B cell (primary cell): ENCODE measurements around the gene MTF1. TPM values are rescaled to one million over a fixed set of nuclear protein-coding genes. Genes with fewer than 3 reads are reported as not detected.

Experiments
- ATAC-seq: fragments of 200-7000 bp; cut with Tn5 transposase; one replicate; pipeline ENCODE4 v1.10.0; 2021; ENCODE audit warnings: low read depth, mild to moderate bottlenecking, moderate number of reproducible peaks, moderate library complexity
- CTCF ChIA-PET: fragments of 350-600 bp; sonication (Branson Sonifier 250); formaldehyde crosslinking; loops from one replicate; lab custom pipeline; 2021; ENCODE audit warnings: antibody characterized with exemption, inconsistent platforms; lab: Charles Lee
- POLR2A ChIA-PET: fragments of 350-600 bp; sonication (Branson Sonifier 250); formaldehyde crosslinking; loops from one replicate; lab custom pipeline; 2021; ENCODE audit warnings: antibody characterized with exemption; lab: Charles Lee
- DNase-seq: peaks from one replicate; pipeline ENCODE4 v3.0.0; 2013
- H2AFZ ChIP-seq: 2 replicates; pipeline ENCODE4 v1.6.1; 2012; ENCODE audit warnings: mild to moderate bottlenecking, low read depth, low read length; ENCODE audit not compliant: insufficient read depth, poor library complexity, severe bottlenecking
- H3K27ac ChIP-seq, 2 donors: 1 replicate in 1 of 2; 2 replicates in 1 of 2; pipeline ENCODE4 v1.5.1; 2012 to 2013; ENCODE audit warnings: low read length in 2 of 2, mild to moderate bottlenecking in 2 of 2, moderate library complexity in 1 of 2
- H3K27me3 ChIP-seq, 4 experiments: fragments of 200-600 bp in 1 of 4; sonication (generic) in 1 of 4; replicated peaks in 1 of 4; 1 replicate in 2 of 4; 2 replicates in 2 of 4; pipeline versions ENCODE4 v1.6.1 to v1.7.0; 2013 to 2016; ENCODE audit warnings: low read length in 3 of 4, mild to moderate bottlenecking in 2 of 4, mixed read lengths in 1 of 4, moderate library complexity in 1 of 4; ENCODE audit not compliant: insufficient read depth in 4 of 4, control insufficient read depth in 3 of 4; ENCODE audit errors: control extremely low read depth in 1 of 4
- H3K36me3 ChIP-seq, 2 experiments: replicated peaks in 1 of 2; 1 replicate in 1 of 2; 2 replicates in 1 of 2; pipeline versions ENCODE4 v1.6.1 to v1.7.1; 2013; ENCODE audit warnings: low read length in 1 of 2; ENCODE audit not compliant: insufficient read depth in 2 of 2, control insufficient read depth in 1 of 2; ENCODE audit errors: control extremely low read depth in 1 of 2, extremely low read depth in 1 of 2
- H3K4me1 ChIP-seq, 2 donors: fragments of 200-600 bp in 1 of 2; sonication (generic) in 1 of 2; 1 replicate in 1 of 2; 2 replicates in 1 of 2; pipeline versions ENCODE4 v1.5.1 to v1.6.1; 2013 to 2017; ENCODE audit warnings: low read length in 2 of 2; ENCODE audit not compliant: control insufficient read depth in 2 of 2, insufficient read depth in 2 of 2
- H3K4me2 ChIP-seq: replicated peaks from 2 replicates; pipeline ENCODE3; 2012; ENCODE audit warnings: mild to moderate bottlenecking, low read depth, low read length; ENCODE audit not compliant: poor library complexity, severe bottlenecking
- H3K4me3 ChIP-seq, 5 experiments: fragments of 200-600 bp in 1 of 5; sonication (generic) in 1 of 5; 1 replicate in 3 of 5; 2 replicates in 2 of 5; pipeline versions ENCODE4 v1.5.1 to v1.7.0; 2011 to 2016; ENCODE audit warnings: low read length in 4 of 5, mild to moderate bottlenecking in 4 of 5, low read depth in 2 of 5, control low read depth in 1 of 5, moderate library complexity in 1 of 5; ENCODE audit not compliant: insufficient read depth in 1 of 5; ENCODE audit errors: control extremely low read depth in 1 of 5, extremely low read depth in 1 of 5
- H3K79me2 ChIP-seq: fragments of 200-600 bp; sonication (generic); one replicate; pipeline ENCODE4 v1.6.0; 2016; ENCODE audit warnings: low read length; ENCODE audit not compliant: control insufficient read depth, insufficient read depth
- H3K9ac ChIP-seq: fragments of 200-600 bp; sonication (generic); 2 replicates; pipeline ENCODE4 v1.6.1; 2017; ENCODE audit warnings: mild to moderate bottlenecking, low read length, moderate library complexity
- H3K9me3 ChIP-seq, 3 donors: one replicate each; pipeline versions ENCODE4 v1.6.1 to v1.7.1; 2013; ENCODE audit warnings: low read length in 2 of 3; ENCODE audit not compliant: control insufficient read depth in 2 of 3, insufficient read depth in 1 of 3; ENCODE audit errors: control extremely low read depth in 1 of 3
- H4K20me1 ChIP-seq: 2 replicates; pipeline ENCODE4 v1.6.0; 2012; ENCODE audit warnings: mild to moderate bottlenecking, low read length; ENCODE audit not compliant: insufficient read depth, control insufficient read depth, poor library complexity, severe bottlenecking
- H3K27ac Mint-ChIP-seq: one replicate; pipeline ENCODE4 v1.8.0; 2021; ENCODE audit warnings: mixed read lengths
- H3K27me3 Mint-ChIP-seq: one replicate; pipeline ENCODE4 v1.8.0; 2021; ENCODE audit warnings: mixed read lengths
- H3K4me1 Mint-ChIP-seq: one replicate; pipeline ENCODE4 v1.8.0; 2021; ENCODE audit warnings: mixed read lengths
- H3K4me3 Mint-ChIP-seq: one replicate; pipeline ENCODE4 v1.8.0; 2021; ENCODE audit warnings: mixed read lengths
- H3K9me3 Mint-ChIP-seq: one replicate; pipeline ENCODE4 v1.8.0; 2022; ENCODE audit warnings: mixed read lengths; ENCODE audit not compliant: insufficient read depth
- EZH2 ChIP-seq: IDR thresholded peaks from 2 replicates; pipeline ENCODE4 v1.6.1; 2012; ENCODE audit warnings: borderline replicate concordance, low read depth, mild to moderate bottlenecking, moderate library complexity, low read length; ENCODE audit not compliant: insufficient read depth, poor library complexity, severe bottlenecking
- WGBS: methylation state at CpG from one replicate; pipeline ENCODE4 v1.1.5; 2013; ENCODE audit warnings: missing lambda C conversion rate; ENCODE audit not compliant: insufficient coverage; 5-methylcytosine and 5-hydroxymethylcytosine counted together
- intact Hi-C: fragments of 100-400 bp; cut with micrococcal nuclease; formaldehyde crosslinking; loops from one replicate; pipeline ENCODE4 v1.10.0; 2022
- polyA plus RNA-seq: library from polyadenylated mRNA; depleted of rRNA; stranded (reverse); fragments of >200 nt; gene quantifications from 2 replicates; pipeline ENCODE4 v1.2.3, GENCODE V29; 2012
- total RNA-seq, 2 donors: library from RNA; stranded (reverse); fragments of 120-200 nt in 1 of 2; gene quantifications; 1 replicate in 1 of 2; 2 replicates in 1 of 2; pipeline versions ENCODE4 v1.2.3 to v1.2.4, GENCODE V29; 2013 to 2022
- TF ChIP-seq, protein P1 (sequence below): fragments of 200-600 bp; IDR thresholded peaks from one replicate; pipeline ENCODE4 v1.8.0; 2022; ENCODE audit warnings: antibody characterized with exemption, mild to moderate bottlenecking

Gene MTF1
- total and polyA plus RNA-seq, 2 donors (not counting 1 experiment from before 2014, with no cell fraction given), result 6.2 to 36.7 TPM

DNA sequence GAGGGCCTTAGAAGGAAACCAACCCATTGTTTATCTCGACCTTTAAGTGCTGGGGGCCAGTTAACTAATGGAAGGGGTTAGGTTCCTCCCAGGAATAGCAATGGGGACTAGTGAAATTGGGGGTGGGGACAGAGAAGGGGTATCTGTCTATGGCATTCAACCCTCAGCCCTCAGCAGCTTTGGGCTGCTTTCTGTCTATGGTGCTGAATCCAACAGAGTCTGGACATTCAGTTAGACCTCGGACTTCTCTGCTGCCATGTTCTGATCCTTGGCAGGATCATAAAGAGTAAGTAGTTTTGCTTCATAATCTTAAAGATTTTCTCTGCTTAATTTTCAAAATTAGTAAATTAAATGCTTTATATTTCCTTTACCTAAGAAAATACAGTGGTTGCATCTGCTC, 91.9 kb downstream of the MTF1 start:
- Mint-ChIP-seq H3K27me3 (peaks cover 74% of the 10 kb centered on the region), H3K4me3 (no peak overlapping the region), H3K4me1 (peaks cover 20% of the 10 kb centered on the region), H3K9me3 (no peaks in the 10 kb centered on the region), H3K27ac (no peak overlapping the region)
- no peak overlapping the region for H2AFZ ChIP-seq
- TF ChIP-seq, protein P1, sequence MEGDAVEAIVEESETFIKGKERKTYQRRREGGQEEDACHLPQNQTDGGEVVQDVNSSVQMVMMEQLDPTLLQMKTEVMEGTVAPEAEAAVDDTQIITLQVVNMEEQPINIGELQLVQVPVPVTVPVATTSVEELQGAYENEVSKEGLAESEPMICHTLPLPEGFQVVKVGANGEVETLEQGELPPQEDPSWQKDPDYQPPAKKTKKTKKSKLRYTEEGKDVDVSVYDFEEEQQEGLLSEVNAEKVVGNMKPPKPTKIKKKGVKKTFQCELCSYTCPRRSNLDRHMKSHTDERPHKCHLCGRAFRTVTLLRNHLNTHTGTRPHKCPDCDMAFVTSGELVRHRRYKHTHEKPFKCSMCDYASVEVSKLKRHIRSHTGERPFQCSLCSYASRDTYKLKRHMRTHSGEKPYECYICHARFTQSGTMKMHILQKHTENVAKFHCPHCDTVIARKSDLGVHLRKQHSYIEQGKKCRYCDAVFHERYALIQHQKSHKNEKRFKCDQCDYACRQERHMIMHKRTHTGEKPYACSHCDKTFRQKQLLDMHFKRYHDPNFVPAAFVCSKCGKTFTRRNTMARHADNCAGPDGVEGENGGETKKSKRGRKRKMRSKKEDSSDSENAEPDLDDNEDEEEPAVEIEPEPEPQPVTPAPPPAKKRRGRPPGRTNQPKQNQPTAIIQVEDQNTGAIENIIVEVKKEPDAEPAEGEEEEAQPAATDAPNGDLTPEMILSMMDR, result no peak
- TF ChIP-seq EZH2, result no peak
- no peak overlapping the region for H3K9ac ChIP-seq
- H3K27ac ChIP-seq, result no peak overlapping the region
- H3K79me2 ChIP-seq, result no peaks in the 10 kb centered on the region
- intact Hi-C loops, result no loop called here
- CTCF ChIA-PET, result interaction anchor here (0.6 kb wide), 1 partner anchor 1620 kb away, joined by 4 read pairs; no protein-coding TSS in a partner anchor
- peaks cover 0 to 54% (median 45%) of the 10 kb centered on the region in 4 experiments for H3K27me3 ChIP-seq
- H3K4me3 ChIP-seq, result no peak overlapping the region
- 0% methylated on average over 1 of the region's 2 CpGs for WGBS
- no peak overlapping the region for H3K4me2 ChIP-seq
- DNase-seq, result no peak
- no peaks in the 10 kb centered on the region for H3K36me3 ChIP-seq
- H3K9me3 ChIP-seq, result peaks cover 0 to 26% (median 0%) of the 10 kb centered on the region in 3 donors
- no peaks in the 10 kb centered on the region for H4K20me1 ChIP-seq
- POLR2A ChIA-PET, result no interaction called here
- peaks cover 17 to 20% of the 10 kb centered on the region in 2 donors for H3K4me1 ChIP-seq
- no peak for ATAC-seq

DNA sequence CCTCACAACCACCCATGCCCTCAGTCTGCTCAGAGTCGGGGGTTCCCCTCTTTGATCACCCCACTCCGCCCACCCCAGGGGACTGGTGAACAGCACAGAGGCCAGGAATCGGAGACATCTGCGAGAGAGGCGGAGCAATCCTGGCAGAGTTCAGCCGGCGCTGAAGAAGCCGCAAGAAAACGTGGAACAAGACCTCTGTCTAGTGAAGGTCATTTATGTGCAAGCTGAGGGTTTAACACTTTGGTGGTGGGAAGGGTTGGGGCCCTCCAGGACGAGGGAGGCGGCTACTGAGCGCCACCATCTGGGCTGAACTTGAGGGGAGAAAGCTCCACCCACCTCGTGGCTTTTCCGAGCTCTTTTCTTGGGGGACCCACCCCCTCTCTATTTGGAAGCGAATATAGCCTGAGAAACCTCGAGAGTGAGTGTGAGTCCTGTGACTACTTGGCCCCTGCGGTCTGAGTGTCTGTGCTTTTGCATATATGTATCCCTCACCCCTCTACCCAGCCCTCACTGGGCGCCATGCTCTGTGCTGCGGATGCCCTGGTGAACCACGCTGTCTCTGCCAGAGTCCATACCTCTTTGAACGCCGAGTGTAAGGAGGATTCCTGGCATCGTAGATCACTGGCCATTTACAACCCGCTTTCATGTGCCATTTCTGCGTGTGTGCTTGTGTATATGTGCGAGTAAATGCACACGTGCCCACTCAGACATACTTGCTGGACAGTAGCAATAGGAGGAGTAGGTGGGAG, 93.3 kb downstream of the MTF1 start:
- Histone ChIP-seq H3K27me3 (peaks cover 0 to 60% (median 45%) of the 10 kb centered on the region in 4 experiments), H3K9me3 (peaks cover 0 to 29% (median 0%) of the 10 kb centered on the region in 3 donors), H3K9ac (peak overlapping the region; percentile 23), H4K20me1 (no peaks in the 10 kb centered on the region), H3K4me3 (peak overlapping the region in 2 of 5 experiments; percentile 3 to 6), H2AFZ (peak overlapping the region; percentile 60), H3K79me2 (no peaks in the 10 kb centered on the region), H3K36me3 (no peaks in the 10 kb centered on the region), H3K4me1 (peaks cover 17 to 20% of the 10 kb centered on the region in 2 donors), H3K4me2 (peak overlapping the region; percentile 63), H3K27ac (no peak overlapping the region)
- DNase-seq, result peak; percentile 33
- peak; percentile 49 for ATAC-seq
- TF ChIP-seq, protein P1, result no peak
- no peak for TF ChIP-seq EZH2
- Mint-ChIP-seq H3K4me1 (peaks cover 20% of the 10 kb centered on the region), H3K9me3 (no peaks in the 10 kb centered on the region), H3K27me3 (peaks cover 83% of the 10 kb centered on the region), H3K27ac (no peak overlapping the region), H3K4me3 (peak overlapping the region; percentile 60)
- intact Hi-C loops, result no loop called here
- ChIA-PET CTCF (interaction anchor here (0.5 kb wide), 1 partner anchor 1733 kb away, joined by 3 read pairs; no protein-coding TSS in a partner anchor), POLR2A (no interaction called here)
- 10% methylated on average over 21 of the region's 27 CpGs for WGBS
